ENCODE measurements around the gene ARID1A. TPM values are rescaled to one million over a fixed set of nuclear protein-coding genes. Genes with fewer than 3 reads are reported as not detected.

ARID1A gene
- total and polyA plus RNA-seq, 9 of the 15 experiments (the other 6 are each of a cell fraction or from before 2014, with no cell fraction given), result 8.3 to 88.3 (median 22.5) TPM

GRCh38 chr1:26692211-26692792 is 3.5 kb upstream of the ARID1A start (continued):
- TF ChIP-seq CHAMP1 (IDR thresholded peaks at IDR 0.05), result peak; percentile 85
- TF ChIP-seq ARHGAP35 (IDR thresholded peaks at IDR 0.05; ENCODE audit: partially characterized antibody), result no peak
- peak; percentile 54; the same call in 1 of the 2 replicates for TF ChIP-seq SMARCE1 (IDR thresholded peaks at IDR 0.05)
- no peak for TF ChIP-seq RHOXF2B (CRISPR knock-in tag; conservative IDR thresholded peaks at IDR 0.05)
- TF ChIP-seq ZBTB17 (CRISPR knock-in tag; IDR thresholded peaks at IDR 0.05), result no peak
- TF ChIP-seq PRPF4 (IDR thresholded peaks at IDR 0.05; ENCODE audit: insufficient read depth, low read depth, low read length, poor library complexity, severe bottlenecking), result no peak
- no peak; the same call in 1 of the 2 replicates for TF ChIP-seq TCF7 (IDR thresholded peaks at IDR 0.05; ENCODE audit: borderline replicate concordance)
- TF ChIP-seq NR2F6 (CRISPR knock-in tag; IDR thresholded peaks at IDR 0.05), result no peak
- TF ChIP-seq ILK (tag; IDR thresholded peaks at IDR 0.05; ENCODE audit: borderline replicate concordance, low read depth), result no peak
- TF ChIP-seq ZNF124 (CRISPR knock-in tag; IDR thresholded peaks at IDR 0.05), result no peak
- no peak for TF ChIP-seq ID3 (CRISPR knock-in tag; IDR thresholded peaks at IDR 0.05)
- TF ChIP-seq ID3 (tag; IDR thresholded peaks at IDR 0.05), result no peak; the same call in 1 of the 2 replicates
- no peak for TF ChIP-seq ZBTB7A (IDR thresholded peaks at IDR 0.05; ENCODE audit: borderline replicate concordance, control insufficient read depth, low read depth, low read length)
- no peak for TF ChIP-seq HIVEP1 (CRISPR knock-in tag; IDR thresholded peaks at IDR 0.05)
- no peak for TF ChIP-seq ZC3H8 (IDR thresholded peaks at IDR 0.05)
- 0 out of 2 replicates have a peak, but pooled peaks have one; percentile 9 for TF ChIP-seq CBX5 (IDR thresholded peaks at IDR 0.05; ENCODE audit: borderline replicate concordance, low read depth)
- peak; percentile 51; the same call in 1 of the 2 replicates for TF ChIP-seq ESRRA (IDR thresholded peaks at IDR 0.05; ENCODE audit: borderline replicate concordance, low read depth)
- TF ChIP-seq KLF13 (tag; IDR thresholded peaks at IDR 0.05; ENCODE audit: borderline replicate concordance, low read depth), result 0 out of 2 replicates have a peak, but pooled peaks have one; percentile 53
- peak; percentile 89 for TF ChIP-seq PKNOX1 (IDR thresholded peaks at IDR 0.05)
- no peak for TF ChIP-seq ZNF174 (CRISPR knock-in tag; IDR thresholded peaks at IDR 0.05)
- no peak for TF ChIP-seq KDM1A (IDR thresholded peaks at IDR 0.05)
- TF ChIP-seq NCOR1 (IDR thresholded peaks at IDR 0.05), result peak; percentile 50
- no peak for TF ChIP-seq ZNF165 (CRISPR knock-in tag; IDR thresholded peaks at IDR 0.05; ENCODE audit: borderline replicate concordance)
- no peak for TF ChIP-seq XRCC3 (IDR thresholded peaks at IDR 0.05)
- TF ChIP-seq TFAP4 (CRISPR knock-in tag; IDR thresholded peaks at IDR 0.05; ENCODE audit: borderline replicate concordance), result peak; percentile 57; the same call in 1 of the 2 replicates

Data from K562 (cell line).